ENCODE results near the gene MBNL1. TPM values are rescaled to one million over a fixed set of nuclear protein-coding genes. Genes with fewer than 3 reads are reported as not detected.

MBNL1 gene
- total RNA-seq, 4 donors from 2014 or later: 413 to 774 (median 604) TPM

DNA sequence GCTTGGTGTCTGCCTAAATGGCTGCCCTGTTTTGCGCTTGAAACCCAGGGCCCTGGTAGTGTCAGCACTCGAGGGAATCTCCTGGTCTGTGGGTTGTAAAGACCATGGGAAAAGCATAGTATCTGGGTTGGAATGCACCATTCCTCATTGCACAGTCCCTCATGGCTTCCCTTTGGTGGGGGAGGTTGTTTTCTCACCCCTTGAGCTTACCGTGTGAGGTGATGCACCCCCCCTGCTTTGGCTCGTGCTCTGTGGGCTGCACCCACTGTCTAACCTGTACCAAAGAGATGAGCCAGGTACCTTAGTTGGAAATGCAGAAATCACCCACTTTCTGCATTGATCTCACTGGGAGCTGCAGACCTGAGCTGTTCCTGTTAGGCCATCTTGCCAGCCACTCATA is 104.7 kb downstream of the MBNL1 start:
- TF ChIP-seq CTCF (IDR thresholded peaks at IDR 0.05; ENCODE audit: low read depth): no peak

DNA sequence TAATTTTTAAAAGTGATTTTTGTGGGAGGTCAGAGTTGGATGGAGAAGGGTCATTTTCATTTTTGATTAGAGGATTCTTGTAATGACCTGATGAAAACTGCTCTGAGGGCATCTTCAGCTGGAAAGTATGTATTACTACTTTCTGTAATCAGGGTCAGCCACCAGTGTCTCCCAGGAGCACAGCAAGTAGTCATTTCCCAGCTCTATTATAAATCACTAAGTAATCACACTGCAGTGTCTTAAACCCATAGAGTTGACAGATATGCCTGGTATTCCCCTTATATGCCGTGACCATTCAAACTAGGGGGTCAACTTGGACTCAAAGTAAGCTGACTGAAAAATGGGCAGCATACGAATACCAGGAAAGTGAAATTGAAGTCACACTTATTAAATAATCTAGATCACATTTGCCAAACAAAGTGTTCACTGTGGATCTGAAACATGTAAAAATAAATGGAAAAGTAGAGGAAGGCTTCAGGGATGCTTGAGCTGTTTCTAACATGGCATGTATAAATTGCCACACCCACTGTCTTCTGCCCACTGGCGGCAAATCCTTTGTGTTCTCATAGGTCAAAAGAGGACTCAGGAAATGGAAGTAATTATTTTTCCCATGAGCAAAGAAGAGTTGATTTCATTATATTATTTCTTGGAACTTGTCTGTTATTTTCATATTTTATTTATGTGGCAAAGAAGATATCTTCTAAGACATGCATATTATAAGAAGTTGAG is 105.7 kb downstream of the MBNL1 start:
- no peak for TF ChIP-seq CTCF (IDR thresholded peaks at IDR 0.05; ENCODE audit: low read depth)

DNA sequence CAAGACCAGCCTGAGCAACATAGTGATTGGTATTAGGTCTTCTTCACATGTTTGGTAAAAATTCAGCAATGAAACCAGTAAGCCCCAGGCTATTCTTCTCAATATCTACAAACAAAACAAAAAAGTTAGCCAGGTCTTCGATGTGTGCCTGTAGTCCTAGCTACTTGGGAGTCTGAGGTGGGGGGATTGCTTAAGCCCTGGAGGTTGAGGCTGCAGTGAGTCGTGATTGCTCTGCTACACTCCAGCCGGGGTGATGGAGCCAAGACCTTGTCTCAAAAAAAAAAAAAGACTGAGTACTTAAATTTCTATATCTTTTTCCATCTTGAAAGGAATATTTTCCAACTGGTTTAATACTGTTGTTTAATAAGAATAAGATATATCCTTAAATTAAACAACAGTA is 106.8 kb downstream of the MBNL1 start:
- no peak for TF ChIP-seq CTCF (IDR thresholded peaks at IDR 0.05; ENCODE audit: low read depth)

DNA sequence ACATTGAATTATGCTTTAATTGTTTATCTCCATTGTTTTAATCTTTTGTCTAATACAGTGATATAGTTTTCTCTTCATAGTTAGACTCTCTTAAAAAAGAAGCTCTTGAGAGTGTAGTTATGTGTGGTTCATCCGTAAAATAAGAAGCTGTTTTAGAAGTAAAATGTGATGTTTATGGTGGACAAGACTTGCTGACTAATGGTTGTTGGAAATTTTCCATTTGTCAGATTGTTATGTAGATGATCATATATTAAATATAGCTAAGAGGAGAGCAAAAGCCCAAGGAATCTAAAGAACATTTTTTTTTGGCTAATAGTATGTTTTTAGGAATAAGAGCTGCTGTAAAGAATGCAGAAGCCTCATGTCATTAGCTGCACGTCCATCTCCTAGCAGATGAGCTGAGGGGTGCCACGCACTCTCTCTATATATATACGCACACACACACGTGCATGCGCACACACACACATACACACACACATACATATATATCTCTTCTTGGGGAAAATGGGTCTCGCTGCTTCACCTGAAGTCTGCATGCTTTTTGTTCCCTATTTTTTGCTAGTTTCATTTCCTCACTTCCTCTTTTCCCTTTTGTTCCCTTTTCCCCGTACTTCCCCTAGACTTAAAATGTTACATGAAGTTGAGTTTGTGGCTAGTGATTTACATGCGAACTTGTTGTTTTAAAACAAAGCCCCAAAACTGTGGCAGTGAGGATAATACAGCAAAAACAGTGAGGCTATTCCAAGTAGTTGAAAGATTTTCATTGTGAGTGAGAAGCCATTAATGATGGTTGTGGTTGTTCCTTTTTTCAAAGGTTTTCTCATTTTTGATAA is 107.8 kb downstream of the MBNL1 start:
- TF ChIP-seq CTCF (IDR thresholded peaks at IDR 0.05; ENCODE audit: low read depth): no peak

DNA sequence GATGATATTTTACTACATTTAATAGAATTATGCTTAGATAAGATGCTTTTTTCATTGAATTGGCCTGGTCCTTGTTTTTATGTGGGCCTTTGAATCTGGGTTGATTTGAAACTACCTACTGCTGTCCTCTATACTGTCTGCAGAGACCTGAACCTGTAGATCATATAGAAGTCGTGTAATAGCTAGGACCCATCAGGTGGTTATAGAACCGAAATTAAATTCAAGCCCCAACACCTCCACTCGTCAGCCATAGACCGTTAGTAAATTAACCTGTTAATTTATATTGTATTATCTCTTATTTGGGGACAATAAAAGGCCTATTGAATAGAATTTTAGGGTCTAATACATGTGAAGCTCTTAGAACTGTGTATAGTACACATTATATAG is 108.4 kb downstream of the MBNL1 start:
- no peak for TF ChIP-seq CTCF (IDR thresholded peaks at IDR 0.05; ENCODE audit: low read depth)

DNA sequence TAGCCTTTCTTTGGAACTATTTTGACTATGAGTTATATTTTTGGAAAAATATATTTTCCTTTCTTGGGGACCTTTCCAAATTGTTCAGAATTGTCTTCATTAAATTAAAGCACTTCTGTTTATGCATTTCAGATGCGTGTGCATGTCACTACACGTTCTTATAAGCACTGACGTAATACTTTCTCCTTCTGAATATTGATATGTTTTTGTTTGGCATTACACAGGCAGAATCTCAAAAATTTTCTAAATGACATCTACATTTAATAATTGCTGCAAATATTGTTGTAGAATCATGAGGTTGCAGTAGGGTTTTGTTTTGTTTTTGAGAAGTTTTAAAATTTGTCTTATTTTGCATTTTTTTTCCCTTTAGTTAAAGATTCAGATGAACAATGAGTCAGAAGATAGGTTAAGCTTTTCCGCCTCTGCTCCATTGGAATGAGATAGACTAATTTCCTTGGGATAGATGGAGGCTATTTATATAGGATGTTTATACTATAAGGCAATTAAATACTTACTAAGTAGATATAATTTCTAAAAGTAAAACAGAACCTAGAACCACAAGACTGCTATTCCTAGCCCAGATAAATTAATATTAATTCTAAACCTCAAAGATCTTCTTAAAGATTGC is 110.8 kb downstream of the MBNL1 start:
- TF ChIP-seq CTCF (IDR thresholded peaks at IDR 0.05; ENCODE audit: low read depth): no peak

DNA sequence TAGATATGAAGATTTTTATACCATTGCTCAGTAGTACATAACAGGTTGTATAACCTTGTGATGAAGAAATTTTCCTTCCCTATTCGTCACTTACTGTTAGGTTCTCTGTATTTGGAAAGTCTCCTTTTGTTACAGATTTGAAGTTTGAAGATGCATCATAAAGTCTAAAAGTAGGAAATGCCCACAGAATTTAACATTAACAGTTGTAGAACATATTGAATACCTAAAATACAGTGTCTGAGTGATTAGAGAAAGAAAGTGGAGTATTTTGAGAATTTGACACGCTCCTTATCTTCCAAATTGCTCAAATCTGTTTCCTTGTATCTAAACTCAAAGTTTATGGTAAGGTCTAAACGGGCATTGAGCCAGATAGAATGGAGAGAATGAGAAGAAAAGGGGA is 111.3 kb downstream of the MBNL1 start:
- TF ChIP-seq CTCF (IDR thresholded peaks at IDR 0.05; ENCODE audit: low read depth): no peak
